Cardiac muscle cell (in vitro differentiated cells and primary cell): ENCODE measurements around the gene RNU2-63P. TPM values are rescaled to one million over a fixed set of nuclear protein-coding genes. Genes with fewer than 3 reads are reported as not detected.
A peak's percentile ranks its signal among the peaks of the same experiment; 100 is the strongest.

Experiments used
- DNase-seq, 2 donors: peaks; one replicate each; pipeline versions ENCODE4 v3.0.0 to v3.0.0-alpha.2; 2010 to 2017; ENCODE audit warnings: low read depth in 1 of 2, low spot score in 1 of 2
- H3K27ac ChIP-seq: fragments of 200-600 bp; sonication (generic); 2 replicates; pipeline ENCODE4 v1.5.1; 2016
- H3K27me3 ChIP-seq: fragments of 200-600 bp; sonication (generic); 2 replicates; pipeline ENCODE4 v1.6.0; 2016; ENCODE audit warnings: control low read depth
- H3K36me3 ChIP-seq: fragments of 200-600 bp; sonication (generic); 2 replicates; pipeline ENCODE4 v1.5.1; 2016; ENCODE audit warnings: control low read depth
- H3K4me1 ChIP-seq: fragments of 200-600 bp; sonication (generic); 2 replicates; pipeline ENCODE4 v1.8.1; 2017; ENCODE audit warnings: low read depth, mild to moderate bottlenecking, mixed run types
- H3K4me3 ChIP-seq: fragments of 200-600 bp; sonication (generic); 2 replicates; pipeline ENCODE4 v1.5.1; 2016; ENCODE audit warnings: mild to moderate bottlenecking
- H3K9me3 ChIP-seq: fragments of 200-600 bp; sonication (generic); 2 replicates; pipeline ENCODE4 v1.5.1; 2017; ENCODE audit warnings: low read depth, mild to moderate bottlenecking, control low read depth
- CTCF ChIP-seq: IDR thresholded peaks from 2 replicates; pipeline ENCODE4 v1.5.1; 2012; ENCODE audit warnings: low read depth, mild to moderate bottlenecking, low read length
- polyA plus RNA-seq: library from polyadenylated mRNA; unstranded; fragments of >200 nt; fragmentation: Nextera tagmentation; extraction: Ambion mirVana; gene quantifications from 2 replicates; pipeline ENCODE4 v1.2.1, GENCODE V29; 2016
- total RNA-seq: library from RNA; depleted of rRNA; stranded (reverse); fragments of >200 nt; gene quantifications from 2 replicates; pipeline ENCODE4 v1.2.3, GENCODE V29; 2016

The RNU2-63P gene
- total and polyA plus RNA-seq, 2 experiments from 2014 or later: not detected

- Histone ChIP-seq H3K27ac (no peak overlapping the region), H3K36me3 (peaks cover 14% of the 10 kb centered on the region), H3K27me3 (no peaks in the 10 kb centered on the region), H3K4me1 (no peaks in the 10 kb centered on the region), H3K9me3 (no peaks in the 10 kb centered on the region), H3K4me3 (no peak overlapping the region)
- no peak for TF ChIP-seq CTCF
- peak in 1 of 2 donors; percentile 73 for DNase-seq
These were observed 22.1 kb upstream of the RNU2-63P start for GRCh38 chr2:88038263-88039105.

GRCh38 chr2:88036606-88037005, 20.3 kb upstream of the RNU2-63P start:
- Histone ChIP-seq H3K4me3 (no peak overlapping the region), H3K4me1 (no peaks in the 10 kb centered on the region), H3K27me3 (no peaks in the 10 kb centered on the region), H3K9me3 (no peaks in the 10 kb centered on the region), H3K27ac (no peak overlapping the region), H3K36me3 (peaks cover 26% of the 10 kb centered on the region)
- no peak for DNase-seq
- TF ChIP-seq CTCF: no peak

GRCh38 chr2:88036182-88036581, 19.8 kb upstream of the RNU2-63P start:
- no peak for DNase-seq
- no peak for TF ChIP-seq CTCF
- Histone ChIP-seq H3K4me1 (no peaks in the 10 kb centered on the region), H3K27me3 (no peaks in the 10 kb centered on the region), H3K4me3 (no peak overlapping the region), H3K36me3 (peaks cover 26% of the 10 kb centered on the region), H3K9me3 (no peaks in the 10 kb centered on the region), H3K27ac (no peak overlapping the region)

GRCh38 chr2:88032070-88032702, 15.8 kb upstream of the RNU2-63P start:
- no peaks in the 10 kb centered on the region for H3K9me3 ChIP-seq
- no peaks in the 10 kb centered on the region for H3K4me1 ChIP-seq
- no peak for DNase-seq
- H3K4me3 ChIP-seq: no peak overlapping the region
- peaks cover 38% of the 10 kb centered on the region for H3K36me3 ChIP-seq
- no peak for TF ChIP-seq CTCF
- H3K27me3 ChIP-seq: no peaks in the 10 kb centered on the region
- H3K27ac ChIP-seq: no peak overlapping the region

- H3K4me3 ChIP-seq: no peak overlapping the region
- TF ChIP-seq CTCF: no peak
- H3K36me3 ChIP-seq: peaks cover 25% of the 10 kb centered on the region
- H3K4me1 ChIP-seq: no peaks in the 10 kb centered on the region
- no peaks in the 10 kb centered on the region for H3K9me3 ChIP-seq
- no peaks in the 10 kb centered on the region for H3K27me3 ChIP-seq
- no peak for DNase-seq
- H3K27ac ChIP-seq: no peak overlapping the region
These were observed 12.6 kb upstream of the RNU2-63P start for GRCh38 chr2:88028931-88029330.
